ENCODE measurements around the gene SPART.
"Not testable (repeated sequence)": the region's sequence is repeated elsewhere in the genome, so short reads cannot be mapped to it uniquely, and the experiment has no call there.

The SPART gene

DNA sequence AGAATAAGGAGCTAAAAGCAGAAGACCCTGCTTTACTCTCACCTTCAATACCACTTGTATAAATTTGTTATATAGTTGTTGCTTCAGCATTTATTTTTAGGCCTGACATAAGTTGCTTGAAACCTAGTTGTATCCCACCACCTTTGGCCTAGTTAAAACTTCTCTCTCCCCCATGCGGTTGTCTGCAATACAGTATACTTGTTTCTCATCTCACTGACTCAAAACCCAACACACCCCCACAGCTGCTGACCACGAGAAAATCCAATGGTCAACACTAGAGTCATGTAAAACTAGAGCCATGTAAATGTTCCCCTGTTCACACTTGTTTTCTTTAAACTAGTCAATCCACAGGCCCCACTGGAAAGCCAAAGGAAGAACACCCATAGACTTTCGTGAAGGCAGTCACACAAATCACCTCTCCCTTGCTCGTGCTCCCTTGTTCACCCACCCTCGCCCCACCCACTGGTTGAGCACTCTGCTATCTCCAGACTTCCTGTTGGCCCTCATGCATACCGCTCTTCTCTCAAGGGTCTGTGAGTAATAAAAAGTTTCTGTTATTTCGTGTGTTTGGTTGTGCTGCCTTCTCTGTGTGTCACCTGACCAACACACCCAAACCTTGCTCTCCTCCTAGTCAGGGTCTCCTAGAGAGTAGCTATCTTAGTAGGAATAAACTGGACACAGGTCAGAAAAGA is 35.6 kb downstream of the SPART start:
- DNase-seq, result no peak

DNA sequence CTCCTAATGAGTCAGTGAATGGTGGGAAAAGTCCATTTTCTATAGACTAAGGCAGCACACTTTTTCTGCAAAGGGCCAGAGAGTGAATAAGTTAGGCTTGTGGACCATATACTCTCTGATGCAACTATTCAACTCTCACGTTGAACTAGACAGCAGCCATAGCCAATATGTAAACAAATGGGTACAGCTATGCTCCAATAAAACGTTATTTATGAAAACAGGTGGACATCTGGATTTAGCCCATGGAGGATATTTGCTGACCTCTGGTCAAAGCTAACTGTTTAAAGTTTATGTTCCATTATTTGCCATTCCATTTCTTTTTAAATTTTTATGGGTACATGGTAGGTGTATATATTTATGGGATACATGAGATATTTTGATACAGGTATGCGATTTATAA is 43.9 kb downstream of the SPART start:
- no peak for DNase-seq

DNA sequence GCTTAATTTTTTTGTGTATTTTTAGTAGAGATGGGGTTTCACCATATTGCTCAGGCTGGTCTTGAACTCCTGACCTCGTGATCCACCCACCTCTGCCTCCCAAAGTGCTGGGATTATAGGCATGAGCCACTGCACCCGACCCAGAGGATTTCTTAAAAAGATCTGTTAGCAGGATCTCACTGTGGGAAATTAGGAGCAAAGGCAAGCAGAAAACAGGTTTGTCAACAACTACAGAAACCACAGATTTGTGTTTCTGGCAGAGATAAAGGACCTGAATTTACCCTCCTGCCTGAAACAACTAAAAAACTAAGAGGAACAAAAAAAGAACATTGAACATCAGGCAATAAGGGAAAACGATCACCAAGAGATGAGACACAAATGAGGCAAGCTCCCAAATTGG is 46.7 kb downstream of the SPART start:
- not testable (repeated sequence) for DNase-seq

DNA sequence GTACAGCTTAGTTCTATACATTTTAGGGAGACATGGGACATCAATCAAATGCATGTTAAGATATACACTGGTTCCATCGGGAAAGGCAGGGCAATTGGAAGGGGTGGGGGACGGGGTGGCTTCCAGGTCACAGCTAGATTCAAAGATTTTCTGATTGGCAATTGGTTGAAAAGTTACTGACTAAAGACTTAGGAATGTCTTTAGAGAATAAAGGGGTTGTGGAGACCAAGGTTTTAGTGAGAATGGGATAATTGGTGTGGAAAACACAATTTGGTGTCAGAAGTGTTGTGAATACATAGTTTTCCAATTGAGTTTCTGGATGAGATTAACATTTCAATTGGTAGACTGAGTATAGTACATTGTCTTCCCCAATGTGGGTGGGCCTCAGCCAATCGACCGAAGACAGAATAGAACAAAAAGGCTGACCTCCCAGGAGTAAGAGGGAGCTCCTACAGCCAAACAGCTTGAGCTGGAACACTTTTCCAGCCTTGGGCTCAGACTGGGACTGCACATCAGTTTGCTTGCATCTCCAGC is 47.6 kb downstream of the SPART start:
- no peak for DNase-seq

- peak; percentile 67 for DNase-seq
These were observed 48.5 kb downstream of the SPART start, which contains the start of gene CCDC169 for GRCh38 chr13:36297366-36298338. CCDC169 (minus strand) TSS chr13:36297814; CDS start chr13:36297719, 95 bp downstream.

GRCh38 chr13:36294096-36294495 is 52.1 kb downstream of the SPART start:
- no peak for DNase-seq

DNA sequence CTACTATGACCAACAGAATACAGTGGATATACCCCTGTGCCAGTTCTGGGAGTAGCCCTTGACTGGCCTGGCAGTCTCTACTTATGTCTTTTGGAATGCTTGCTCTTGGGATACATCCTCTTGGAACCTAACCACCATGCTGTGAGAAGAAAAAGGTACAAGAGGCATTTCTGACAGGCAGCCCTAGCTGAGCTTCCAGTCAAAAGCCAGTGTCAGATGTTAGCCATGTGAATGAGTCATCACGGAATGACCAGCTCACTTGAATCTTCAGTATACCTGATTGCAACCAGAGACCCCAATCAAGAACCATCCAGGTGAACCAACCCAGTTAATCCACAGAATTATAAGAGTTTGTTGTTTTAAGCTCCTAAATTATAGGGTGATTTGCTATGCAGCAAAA is 52.7 kb downstream of the SPART start:
- no peak for DNase-seq

DNA sequence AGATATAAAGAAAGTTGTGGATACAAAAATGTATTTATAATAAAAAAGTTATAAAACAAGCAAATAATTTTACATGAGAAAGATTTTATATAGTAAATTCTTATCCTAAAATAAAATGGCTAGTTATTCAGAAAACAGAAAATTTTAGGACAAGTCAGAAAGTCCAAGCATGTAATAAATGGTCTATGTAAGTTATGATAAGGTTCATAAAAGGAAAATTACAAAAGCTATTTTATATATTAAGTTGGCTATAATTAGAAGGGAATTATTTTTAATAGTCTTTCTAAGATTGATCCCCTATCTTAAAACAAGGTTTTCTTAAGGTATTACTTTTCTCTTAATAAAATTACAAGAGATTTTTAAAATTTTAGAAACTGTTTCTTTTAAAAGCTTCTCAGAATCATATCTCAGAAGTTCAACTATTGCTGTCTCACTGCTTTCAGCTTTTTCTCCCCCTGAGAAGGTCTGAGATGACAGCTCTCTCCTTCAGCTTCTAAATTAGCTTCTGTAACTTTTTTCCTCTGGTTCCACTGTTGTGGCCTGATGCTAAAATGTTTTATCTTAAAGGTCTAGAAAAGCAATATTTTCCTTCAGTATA is 57.3 kb downstream of the SPART start:
- no peak for DNase-seq

GRCh38 chr13:36286006-36286405 is 60.2 kb downstream of the SPART start:
- no peak for DNase-seq

DNA sequence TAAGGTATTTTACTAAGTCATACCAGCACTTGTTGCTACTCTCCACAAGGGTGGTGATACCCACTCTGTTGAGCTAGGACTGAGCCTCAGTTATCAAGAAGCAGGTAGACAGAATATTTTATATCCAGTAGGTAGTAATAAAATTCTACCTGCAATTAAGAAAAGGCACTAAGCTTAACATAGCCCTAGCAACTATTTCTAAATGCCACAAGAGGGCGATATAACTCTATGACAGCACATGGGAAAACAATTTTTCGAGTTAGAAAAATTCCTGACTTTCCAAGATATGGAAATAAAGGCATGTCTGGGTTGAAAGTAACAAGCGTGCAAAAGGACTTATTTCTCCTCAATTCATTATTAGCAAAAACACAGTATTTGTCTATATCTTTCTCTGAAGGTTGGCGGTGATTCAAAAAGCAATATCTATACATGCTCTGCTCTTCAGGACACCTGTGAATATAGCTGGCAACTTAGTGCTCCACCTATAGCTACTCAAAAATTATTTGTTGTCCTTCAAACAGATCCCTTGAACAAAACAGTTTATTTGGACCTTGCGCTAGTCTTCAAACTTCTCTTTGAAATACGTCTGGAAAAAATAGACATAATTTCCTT is 63.3 kb downstream of the SPART start:
- DNase-seq, result no peak

DNA sequence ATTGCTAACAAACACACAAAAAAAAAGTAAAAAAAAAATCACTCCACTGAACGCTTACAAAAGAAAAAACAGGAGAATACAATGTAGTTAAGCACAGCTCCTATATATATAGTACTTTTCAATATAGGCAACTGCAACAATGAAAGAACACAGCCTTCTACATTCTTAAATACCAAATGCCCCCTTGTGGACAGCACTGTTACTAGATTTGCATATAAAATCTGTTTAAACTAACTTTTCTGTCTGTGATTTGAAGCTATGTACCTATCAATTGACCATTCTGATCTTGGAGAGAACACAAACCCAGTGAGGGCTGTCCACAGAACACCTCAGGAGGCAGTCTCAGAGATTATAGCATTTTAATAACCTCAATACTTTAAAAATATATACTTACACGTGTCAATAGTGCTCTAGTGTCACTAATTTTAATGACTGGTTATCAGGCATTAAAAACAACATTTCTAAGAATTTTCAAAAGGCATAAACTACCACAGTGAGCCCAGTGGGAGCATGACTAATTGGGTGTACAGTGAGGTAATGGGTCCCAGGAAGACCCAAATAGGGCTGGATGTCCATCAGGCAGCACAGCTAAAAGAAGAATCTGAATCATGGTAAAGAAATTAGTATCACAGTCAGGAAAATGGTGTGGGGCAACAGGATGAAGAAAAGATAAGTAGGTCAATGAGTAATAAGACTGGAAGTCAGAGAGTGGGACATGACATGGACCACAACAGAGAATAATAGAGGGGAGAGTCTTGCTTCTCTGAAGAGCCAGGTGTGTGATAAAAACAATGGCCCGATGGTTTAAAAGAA is 70.8 kb downstream of the SPART start:
- no peak for DNase-seq

GRCh38 chr13:36273431-36273830 is 72.8 kb downstream of the SPART start:
- no peak for DNase-seq

GRCh38 chr13:36261976-36262375 is 84.2 kb downstream of the SPART start:
- DNase-seq, result no peak

GRCh38 chr13:36261011-36261410 is 85.2 kb downstream of the SPART start:
- DNase-seq, result no peak

- DNase-seq, result no peak
These were observed 86.6 kb downstream of the SPART start for GRCh38 chr13:36259361-36260137.

DNA sequence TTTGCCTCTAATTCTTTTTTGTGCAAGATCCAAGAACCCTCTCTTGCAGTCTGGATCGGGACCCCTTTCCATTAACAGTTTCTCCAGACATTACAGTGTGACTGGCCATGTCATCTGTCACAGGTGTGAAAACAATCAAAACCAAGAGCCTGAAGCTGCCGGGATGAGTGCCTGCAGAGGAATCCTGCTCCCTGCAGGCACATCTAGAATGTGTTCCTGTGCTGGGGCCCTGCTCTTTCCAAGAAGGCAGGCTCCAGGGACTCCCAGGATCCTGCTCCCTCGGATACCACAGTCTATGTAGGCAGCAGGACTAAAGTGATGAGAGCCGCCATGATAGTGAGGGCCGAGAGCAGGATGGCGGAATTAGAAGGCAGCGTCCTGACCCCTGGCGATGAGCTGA is 87.4 kb downstream of the SPART start:
- DNase-seq, result no peak

Measured in activated naive CD4-positive, alpha-beta T cell treated with anti-CD3 and anti-CD28 coated beads, Interleukin-2, amount 50 U/mL, for 16 hours (primary cell).